A673 (cell line): ENCODE results near the gene NEB. TPM values are rescaled to one million over a fixed set of nuclear protein-coding genes. Genes with fewer than 3 reads are reported as not detected.

ENCODE experiments used
- BruUV-seq: library from RNA; stranded (reverse); fragments of 400-500 nt; replicated peaks from 2 replicates; lab custom pipeline; 2021; lab: Mats Ljungman, UMichigan
- CTCF ChIA-PET: fragments of 300-600 bp; sonication (Branson Sonifier 250); formaldehyde crosslinking; loops from one replicate; lab custom pipeline; 2022; ENCODE audit warnings: antibody characterized with exemption; lab: Charles Lee
- POLR2A ChIA-PET: fragments of 300-600 bp; sonication (Branson Sonifier 250); formaldehyde crosslinking; loops from one replicate; lab custom pipeline; 2022; ENCODE audit warnings: antibody characterized with exemption; ENCODE audit not compliant: low non-redundant PET; lab: Charles Lee
- DNase-seq: peaks from one replicate; pipeline ENCODE4 v3.0.0-alpha.2; 2015; ENCODE audit warnings: low spot score
- H3K27ac ChIP-seq: fragments of 200-600 bp; sonication (generic); 2 replicates; pipeline ENCODE4 v1.5.1; 2016; ENCODE audit warnings: mixed run types, low read depth, mild to moderate bottlenecking, mixed read lengths, antibody characterized with exemption, low read length; ENCODE audit not compliant: poor library complexity, severe bottlenecking
- H3K27me3 ChIP-seq: fragments of 200-600 bp; sonication (generic); replicated peaks from 2 replicates; pipeline ENCODE4 v1.6.1; 2017; ENCODE audit warnings: mixed run types, low read depth, mild to moderate bottlenecking, mixed read lengths, antibody characterized with exemption, low read length; ENCODE audit not compliant: insufficient read depth, poor library complexity
- H3K36me3 ChIP-seq: fragments of 200-600 bp; sonication (generic); 2 replicates; pipeline ENCODE4 v1.6.1; 2016; ENCODE audit warnings: mixed run types, mild to moderate bottlenecking, mixed read lengths, antibody characterized with exemption, low read length; ENCODE audit not compliant: insufficient read depth, poor library complexity, severe bottlenecking
- H3K4me1 ChIP-seq: fragments of 200-600 bp; sonication (generic); 2 replicates; pipeline ENCODE4 v1.6.1; 2017; ENCODE audit warnings: mixed run types, mild to moderate bottlenecking, mixed read lengths, antibody characterized with exemption, low read length; ENCODE audit not compliant: insufficient read depth, poor library complexity, severe bottlenecking
- H3K4me3 ChIP-seq: fragments of 200-600 bp; sonication (generic); 2 replicates; pipeline ENCODE4 v1.5.1; 2016; ENCODE audit warnings: low read depth, mixed run types, mild to moderate bottlenecking, mixed read lengths, low read length; ENCODE audit not compliant: poor library complexity, severe bottlenecking
- H3K9me3 ChIP-seq: fragments of 200-600 bp; sonication (generic); 2 replicates; pipeline ENCODE4 v1.6.1; 2016; ENCODE audit warnings: mixed run types, low read depth, mild to moderate bottlenecking, mixed read lengths, antibody characterized with exemption, low read length; ENCODE audit not compliant: poor library complexity, severe bottlenecking
- CTCF ChIP-seq: fragments of 300-800, 200-600 bp; sonication (generic); conservative IDR thresholded peaks from 2 replicates; pipeline ENCODE4 v1.5.1; 2017; ENCODE audit warnings: low read depth, mild to moderate bottlenecking, antibody characterized with exemption, low read length, moderate library complexity, mixed read lengths
- EZH2 ChIP-seq: fragments of 200-600 bp; sonication (generic); IDR thresholded peaks from 2 replicates; pipeline ENCODE4 v1.6.1; 2017; ENCODE audit warnings: borderline replicate concordance, low read depth, mild to moderate bottlenecking, mixed read lengths, antibody characterized with exemption, low read length; ENCODE audit not compliant: poor library complexity, severe bottlenecking
- intact Hi-C: fragments of 100-400 bp; cut with micrococcal nuclease; formaldehyde crosslinking; loops from one replicate; pipeline ENCODE4 v1.10.0; 2022; ENCODE audit not compliant: unreplicated experiment
- total RNA-seq: library from RNA; stranded (reverse); gene quantifications from 2 replicates; pipeline ENCODE4 v1.2.3, GENCODE V29; 2021

The NEB gene
- total RNA-seq, 1 experiment from 2014 or later = 7.0 TPM

GRCh38 chr2:151761193-151761592, 26.9 kb upstream of the NEB start:
- H3K27ac ChIP-seq = no peak overlapping the region
- H3K36me3 ChIP-seq = no peaks in the 10 kb centered on the region
- no peak for DNase-seq
- no peak for TF ChIP-seq EZH2
- TF ChIP-seq CTCF = no peak
- H3K4me1 ChIP-seq = peaks cover 5% of the 10 kb centered on the region
- no peaks in the 10 kb centered on the region for H3K9me3 ChIP-seq
- CTCF ChIA-PET = no interaction called here
- BruUV-seq = no TSS peak
- POLR2A ChIA-PET = no interaction called here
- intact Hi-C loops = no loop called here
- H3K27me3 ChIP-seq = no peaks in the 10 kb centered on the region
- H3K4me3 ChIP-seq = no peak overlapping the region

GRCh38 chr2:151760139-151760650, 25.9 kb upstream of the NEB start:
- no peaks in the 10 kb centered on the region for H3K27me3 ChIP-seq
- H3K9me3 ChIP-seq = no peaks in the 10 kb centered on the region
- DNase-seq = no peak
- H3K4me3 ChIP-seq = no peak overlapping the region
- TF ChIP-seq EZH2 (no peak), CTCF (no peak)
- BruUV-seq = no TSS peak
- H3K36me3 ChIP-seq = no peaks in the 10 kb centered on the region
- CTCF ChIA-PET = no interaction called here
- H3K27ac ChIP-seq = no peak overlapping the region
- no peaks in the 10 kb centered on the region for H3K4me1 ChIP-seq
- POLR2A ChIA-PET = no interaction called here
- intact Hi-C loops = no loop called here

- no peaks in the 10 kb centered on the region for H3K27me3 ChIP-seq
- CTCF ChIA-PET = no interaction called here
- no TSS peak for BruUV-seq
- H3K4me3 ChIP-seq = no peak overlapping the region
- intact Hi-C loops = no loop called here
- TF ChIP-seq CTCF = no peak
- no peak for TF ChIP-seq EZH2
- no peaks in the 10 kb centered on the region for H3K9me3 ChIP-seq
- no peaks in the 10 kb centered on the region for H3K4me1 ChIP-seq
- H3K27ac ChIP-seq = no peak overlapping the region
- DNase-seq = no peak
- POLR2A ChIA-PET = no interaction called here
- H3K36me3 ChIP-seq = no peaks in the 10 kb centered on the region
Measured at GRCh38 chr2:151758744-151759143, 24.5 kb upstream of the NEB start.
